Mucosa of descending colon (tissue), 3 donors: Measurements from ENCODE around the gene ZFAND3. TPM values are rescaled to one million over a fixed set of nuclear protein-coding genes. Genes with fewer than 3 reads are reported as not detected.

Experiments
- ATAC-seq: fragments of 200-7000 bp; cut with Tn5 transposase; one replicate; pipeline ENCODE4 v1.9.1; 2020; ENCODE audit warnings: mild to moderate bottlenecking, moderate library complexity
- DNase-seq, 3 donors: peaks; one replicate each; pipeline ENCODE4 v3.0.0-alpha.2; 2020
- H3K36me3 ChIP-seq: fragments of 200-600 bp; one replicate; pipeline ENCODE4 v1.8.0; 2021; ENCODE audit warnings: low read depth, mild to moderate bottlenecking
- H3K4me1 ChIP-seq: fragments of 200-600 bp; one replicate; pipeline ENCODE4 v1.8.0; 2021; ENCODE audit warnings: low read depth, mild to moderate bottlenecking
- H3K4me3 ChIP-seq: fragments of 200-600 bp; one replicate; pipeline ENCODE4 v1.8.0; 2021; ENCODE audit warnings: mild to moderate bottlenecking
- H3K9me3 ChIP-seq: fragments of 200-600 bp; one replicate; pipeline ENCODE4 v1.8.0; 2021; ENCODE audit warnings: mild to moderate bottlenecking
- intact Hi-C, 2 donors: fragments of 100-400 bp; cut with DNase I in 1 of 2; cut with micrococcal nuclease in 1 of 2; formaldehyde crosslinking; loops; one replicate each; pipeline versions ENCODE4 v1.11.0 to v1.11.1; 2022; cut with DNase I, micrococcal nuclease
- total RNA-seq, 3 donors: library from RNA; stranded (reverse); fragmentation: NEBNext Ultra II Directional in 2 of 3; extraction: Animal tissue kit (Norgen Biotek cat#: 25700) in 2 of 3; gene quantifications; one replicate each; pipeline versions ENCODE4 v1.2.1 to v1.2.4, GENCODE V29; 2021 to 2023
- TF ChIP-seq, protein P1 (sequence below): fragments of 200-600 bp; IDR thresholded peaks from one replicate; pipeline ENCODE4 v1.8.0; 2022; ENCODE audit warnings: antibody characterized with exemption, mild to moderate bottlenecking
- donor health status: DM: no; HTN: no; CAD: no; lungs with moderate emphysema.
- donor health status: DM: no; HTN: no; CAD: no.
- donor health status: DM: no; HTN: yes; CAD: no.

The ZFAND3 gene
- total RNA-seq, 3 donors from 2014 or later, result 63.9 to 84.0 (median 82.2) TPM

DNA sequence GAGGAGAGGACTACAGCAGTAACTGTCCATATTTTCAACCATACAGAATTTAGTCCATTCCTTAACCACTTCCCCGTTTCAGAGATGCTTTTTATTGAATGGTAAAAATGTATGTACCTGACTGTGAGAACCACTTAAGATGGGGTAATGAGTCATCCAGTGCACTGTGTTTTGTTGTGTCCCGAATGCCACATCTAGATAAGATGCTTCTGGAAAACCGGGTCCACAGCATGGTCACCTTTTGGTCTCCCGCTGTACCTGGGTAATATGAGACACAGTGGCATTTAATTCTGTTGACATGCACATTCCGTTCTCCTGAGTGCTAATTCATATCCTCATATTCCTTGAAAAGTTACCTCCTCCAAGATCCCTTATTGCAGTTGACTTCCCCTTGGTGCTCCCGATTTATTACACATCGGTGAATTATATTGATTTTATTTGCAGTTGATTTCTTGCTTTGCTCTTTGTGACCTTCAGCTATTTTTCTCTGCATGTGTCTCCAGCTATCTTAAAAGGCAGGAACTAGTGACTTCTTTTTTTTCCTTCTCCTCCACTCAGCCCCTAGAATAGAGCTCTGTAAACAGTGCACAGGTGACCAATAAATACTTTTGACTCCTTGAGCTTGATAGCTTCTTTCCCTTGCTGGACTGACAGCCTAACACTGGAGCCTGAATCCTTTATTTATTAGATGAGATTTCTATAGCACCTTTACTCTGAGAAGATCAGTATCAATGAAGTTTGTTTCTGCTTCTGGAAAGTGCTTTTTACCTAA, 314.6 kb downstream of the ZFAND3 start:
- Histone ChIP-seq H3K36me3 (no peaks in the 10 kb centered on the region), H3K4me3 (no peak overlapping the region), H3K4me1 (no peaks in the 10 kb centered on the region), H3K9me3 (no peaks in the 10 kb centered on the region)
- DNase-seq (no peak), ATAC-seq (no peak)
- intact Hi-C loops, result no loop called here
- TF ChIP-seq, protein P1, sequence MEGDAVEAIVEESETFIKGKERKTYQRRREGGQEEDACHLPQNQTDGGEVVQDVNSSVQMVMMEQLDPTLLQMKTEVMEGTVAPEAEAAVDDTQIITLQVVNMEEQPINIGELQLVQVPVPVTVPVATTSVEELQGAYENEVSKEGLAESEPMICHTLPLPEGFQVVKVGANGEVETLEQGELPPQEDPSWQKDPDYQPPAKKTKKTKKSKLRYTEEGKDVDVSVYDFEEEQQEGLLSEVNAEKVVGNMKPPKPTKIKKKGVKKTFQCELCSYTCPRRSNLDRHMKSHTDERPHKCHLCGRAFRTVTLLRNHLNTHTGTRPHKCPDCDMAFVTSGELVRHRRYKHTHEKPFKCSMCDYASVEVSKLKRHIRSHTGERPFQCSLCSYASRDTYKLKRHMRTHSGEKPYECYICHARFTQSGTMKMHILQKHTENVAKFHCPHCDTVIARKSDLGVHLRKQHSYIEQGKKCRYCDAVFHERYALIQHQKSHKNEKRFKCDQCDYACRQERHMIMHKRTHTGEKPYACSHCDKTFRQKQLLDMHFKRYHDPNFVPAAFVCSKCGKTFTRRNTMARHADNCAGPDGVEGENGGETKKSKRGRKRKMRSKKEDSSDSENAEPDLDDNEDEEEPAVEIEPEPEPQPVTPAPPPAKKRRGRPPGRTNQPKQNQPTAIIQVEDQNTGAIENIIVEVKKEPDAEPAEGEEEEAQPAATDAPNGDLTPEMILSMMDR, result no peak

- ATAC-seq (no peak), DNase-seq (no peak)
- Histone ChIP-seq H3K4me1 (no peaks in the 10 kb centered on the region), H3K36me3 (no peaks in the 10 kb centered on the region), H3K4me3 (no peak overlapping the region), H3K9me3 (no peaks in the 10 kb centered on the region)
- TF ChIP-seq, protein P1, result no peak
- intact Hi-C loops, result no loop called here
These were observed 315.2 kb downstream of the ZFAND3 start for GRCh38 chr6:38134704-38135088.

DNA sequence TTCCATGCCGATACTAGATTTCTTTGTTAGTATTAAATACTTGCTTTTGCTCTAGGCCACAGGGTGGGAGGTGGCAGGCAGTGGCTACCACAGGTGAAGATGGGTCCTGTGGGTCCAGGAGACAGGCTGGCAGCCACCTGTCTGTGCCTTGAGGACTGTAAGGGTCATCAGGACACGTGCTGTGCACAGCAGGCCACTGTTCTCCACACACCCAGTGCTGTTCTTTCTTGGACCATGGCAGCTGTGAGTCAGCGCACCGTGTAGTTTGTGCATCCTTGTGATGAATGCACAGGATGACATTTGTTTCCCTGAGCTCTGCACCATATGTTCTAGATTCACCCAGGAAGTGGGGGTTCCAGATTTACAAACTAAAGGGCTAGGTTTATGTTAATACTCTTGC, 317.0 kb downstream of the ZFAND3 start:
- TF ChIP-seq, protein P1, result no peak
- no peaks in the 10 kb centered on the region for H3K36me3 ChIP-seq
- H3K9me3 ChIP-seq, result no peaks in the 10 kb centered on the region
- no peak overlapping the region for H3K4me3 ChIP-seq
- DNase-seq, result no peak
- H3K4me1 ChIP-seq, result no peaks in the 10 kb centered on the region
- no peak for ATAC-seq
- intact Hi-C loops, result no loop called here

GRCh38 chr6:38137608-38138265, 318.2 kb downstream of the ZFAND3 start:
- DNase-seq (no peak), ATAC-seq (no peak)
- Histone ChIP-seq H3K4me3 (no peak overlapping the region), H3K4me1 (no peaks in the 10 kb centered on the region), H3K9me3 (no peaks in the 10 kb centered on the region), H3K36me3 (no peaks in the 10 kb centered on the region)
- intact Hi-C loops, result no loop called here
- TF ChIP-seq, protein P1, result no peak

DNA sequence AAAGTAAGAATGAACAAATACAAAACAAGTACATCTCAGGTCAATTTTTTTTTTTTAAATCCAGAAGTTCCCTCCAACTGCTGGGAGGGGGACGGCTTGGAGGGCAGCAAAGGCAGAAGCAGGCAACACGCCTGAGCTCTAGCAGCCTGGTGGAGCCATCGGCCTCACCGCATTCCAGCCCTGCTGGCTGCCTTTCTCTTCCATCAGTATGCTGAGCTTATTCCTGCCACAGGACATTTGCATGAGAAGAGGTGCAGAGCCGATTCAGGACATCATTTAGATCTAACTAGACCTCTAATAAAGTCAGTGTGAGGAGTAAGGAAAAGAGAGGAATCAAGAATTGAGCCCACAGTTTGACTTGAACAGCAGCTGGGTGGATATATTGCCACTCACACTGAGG, 318.8 kb downstream of the ZFAND3 start:
- Histone ChIP-seq H3K9me3 (no peaks in the 10 kb centered on the region), H3K4me1 (no peaks in the 10 kb centered on the region), H3K4me3 (no peak overlapping the region), H3K36me3 (no peaks in the 10 kb centered on the region)
- TF ChIP-seq, protein P1, result no peak
- intact Hi-C loops, result no loop called here
- ATAC-seq (no peak), DNase-seq (no peak)
